ENCODE measurements around the gene MYO15A. TPM values are rescaled to one million over a fixed set of nuclear protein-coding genes. Genes with fewer than 3 reads are reported as not detected.

The MYO15A gene
- total RNA-seq, 1 experiment from 2014 or later: 3.5 TPM

- no peak overlapping the region for H3K4me3 ChIP-seq
- no peaks in the 10 kb centered on the region for H3K36me3 ChIP-seq (ENCODE audit: low read depth)
- POLR2A ChIA-PET (ENCODE audit: unreplicated experiment): interaction anchor here (0.8 kb wide), 1 partner anchor 1920 kb away, joined by 4 read pairs; no protein-coding TSS in a partner anchor
- no peak for DNase-seq
- H3K9me3 ChIP-seq (ENCODE audit: insufficient read depth, low read depth): no peaks in the 10 kb centered on the region
- H3K9me2 ChIP-seq (ENCODE audit: insufficient read depth): no peaks in the 10 kb centered on the region
- intact Hi-C loops (cut with micrococcal nuclease; ENCODE audit: unreplicated experiment): no loop called here
- no peaks in the 10 kb centered on the region for H3K27me3 ChIP-seq (ENCODE audit: insufficient read depth, low read depth)
- H3K79me2 ChIP-seq (ENCODE audit: low read depth): no peaks in the 10 kb centered on the region
- CTCF ChIA-PET: no interaction called here
- no peak overlapping the region for H3K4me2 ChIP-seq
- H3K27ac ChIP-seq: no peak overlapping the region
- BruUV-seq (replicated peaks): no TSS peak
- H4K20me1 ChIP-seq (ENCODE audit: insufficient read depth): no peaks in the 10 kb centered on the region
- 0 out of 2 replicates have a peak, but pooled peaks cover 13% of the 10 kb centered on the region for H3F3A ChIP-seq (ENCODE audit: insufficient read depth, low read depth)
- no peak overlapping the region for H2AFZ ChIP-seq
- peaks cover 5% of the 10 kb centered on the region; the same call in 1 of the 2 replicates for H3K4me1 ChIP-seq (replicated peaks; ENCODE audit: insufficient read depth)
- TF ChIP-seq, protein P1, sequence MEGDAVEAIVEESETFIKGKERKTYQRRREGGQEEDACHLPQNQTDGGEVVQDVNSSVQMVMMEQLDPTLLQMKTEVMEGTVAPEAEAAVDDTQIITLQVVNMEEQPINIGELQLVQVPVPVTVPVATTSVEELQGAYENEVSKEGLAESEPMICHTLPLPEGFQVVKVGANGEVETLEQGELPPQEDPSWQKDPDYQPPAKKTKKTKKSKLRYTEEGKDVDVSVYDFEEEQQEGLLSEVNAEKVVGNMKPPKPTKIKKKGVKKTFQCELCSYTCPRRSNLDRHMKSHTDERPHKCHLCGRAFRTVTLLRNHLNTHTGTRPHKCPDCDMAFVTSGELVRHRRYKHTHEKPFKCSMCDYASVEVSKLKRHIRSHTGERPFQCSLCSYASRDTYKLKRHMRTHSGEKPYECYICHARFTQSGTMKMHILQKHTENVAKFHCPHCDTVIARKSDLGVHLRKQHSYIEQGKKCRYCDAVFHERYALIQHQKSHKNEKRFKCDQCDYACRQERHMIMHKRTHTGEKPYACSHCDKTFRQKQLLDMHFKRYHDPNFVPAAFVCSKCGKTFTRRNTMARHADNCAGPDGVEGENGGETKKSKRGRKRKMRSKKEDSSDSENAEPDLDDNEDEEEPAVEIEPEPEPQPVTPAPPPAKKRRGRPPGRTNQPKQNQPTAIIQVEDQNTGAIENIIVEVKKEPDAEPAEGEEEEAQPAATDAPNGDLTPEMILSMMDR (conservative IDR thresholded peaks at IDR 0.05): no peak
- no peak for TF ChIP-seq EZH2 (IDR thresholded peaks at IDR 0.05; ENCODE audit: low read depth)
Measured at GRCh38 chr17:18145811-18146210, 37.3 kb downstream of the MYO15A start.

- no peaks in the 10 kb centered on the region for H3K9me3 ChIP-seq (ENCODE audit: insufficient read depth, low read depth)
- TF ChIP-seq EZH2 (IDR thresholded peaks at IDR 0.05; ENCODE audit: low read depth): no peak
- TF ChIP-seq, protein P1 (conservative IDR thresholded peaks at IDR 0.05): no peak
- CTCF ChIA-PET: no interaction called here
- 0 out of 2 replicates have a peak, but pooled peaks cover 13% of the 10 kb centered on the region for H3F3A ChIP-seq (ENCODE audit: insufficient read depth, low read depth)
- no peak for DNase-seq
- H3K27me3 ChIP-seq (ENCODE audit: insufficient read depth, low read depth): no peaks in the 10 kb centered on the region
- no peaks in the 10 kb centered on the region for H3K9me2 ChIP-seq (ENCODE audit: insufficient read depth)
- POLR2A ChIA-PET (ENCODE audit: unreplicated experiment): no interaction called here
- H2AFZ ChIP-seq: no peak overlapping the region
- peaks cover 5% of the 10 kb centered on the region; the same call in 1 of the 2 replicates for H3K4me1 ChIP-seq (replicated peaks; ENCODE audit: insufficient read depth)
- no peaks in the 10 kb centered on the region for H3K79me2 ChIP-seq (ENCODE audit: low read depth)
- BruUV-seq (replicated peaks): no TSS peak
- H3K27ac ChIP-seq: no peak overlapping the region
- H3K4me3 ChIP-seq: no peak overlapping the region
- H3K36me3 ChIP-seq (ENCODE audit: low read depth): no peaks in the 10 kb centered on the region
- H4K20me1 ChIP-seq (ENCODE audit: insufficient read depth): no peaks in the 10 kb centered on the region
- intact Hi-C loops (cut with micrococcal nuclease; ENCODE audit: unreplicated experiment): no loop called here
- H3K4me2 ChIP-seq: no peak overlapping the region
Measured at GRCh38 chr17:18146259-18146658, 37.7 kb downstream of the MYO15A start.

GRCh38 chr17:18146980-18147379 is 38.4 kb downstream of the MYO15A start:
- ChIA-PET POLR2A (ENCODE audit: unreplicated experiment) (no interaction called here), CTCF (no interaction called here)
- TF ChIP-seq EZH2 (IDR thresholded peaks at IDR 0.05; ENCODE audit: low read depth): no peak
- TF ChIP-seq, protein P1 (conservative IDR thresholded peaks at IDR 0.05): no peak
- Histone ChIP-seq H2AFZ (no peak overlapping the region), H3K27me3 (ENCODE audit: insufficient read depth, low read depth) (no peaks in the 10 kb centered on the region), H3K36me3 (ENCODE audit: low read depth) (no peaks in the 10 kb centered on the region), H3K4me1 (replicated peaks; ENCODE audit: insufficient read depth) (peaks cover 5% of the 10 kb centered on the region; the same call in 1 of the 2 replicates), H3K4me3 (no peak overlapping the region), H4K20me1 (ENCODE audit: insufficient read depth) (no peaks in the 10 kb centered on the region), H3K79me2 (ENCODE audit: low read depth) (no peaks in the 10 kb centered on the region), H3K9me3 (ENCODE audit: insufficient read depth, low read depth) (no peaks in the 10 kb centered on the region), H3K27ac (no peak overlapping the region), H3K4me2 (no peak overlapping the region), H3K9me2 (ENCODE audit: insufficient read depth) (no peaks in the 10 kb centered on the region), H3F3A (ENCODE audit: insufficient read depth, low read depth) (0 out of 2 replicates have a peak, but pooled peaks cover 13% of the 10 kb centered on the region)
- intact Hi-C loops (cut with micrococcal nuclease; ENCODE audit: unreplicated experiment): no loop called here
- no TSS peak for BruUV-seq (replicated peaks)
- DNase-seq: no peak

Data from PC-9 (cell line).